GM23248 (cell line): ENCODE data around the gene SDR42E1. TPM values are rescaled to one million over a fixed set of nuclear protein-coding genes. Genes with fewer than 3 reads are reported as not detected.
A peak's percentile ranks its signal among the peaks of the same experiment; 100 is the strongest.

Source experiments
- DNase-seq: peaks from one replicate; pipeline ENCODE4 v3.0.0-alpha.2; 2015
- H2AFZ ChIP-seq: fragments of 200-600 bp; sonication (generic); 2 replicates; pipeline ENCODE4 v1.6.1; 2016; ENCODE audit warnings: antibody characterized with exemption
- H3F3A ChIP-seq: fragments of 200-600 bp; sonication (generic); 2 replicates; pipeline ENCODE4 v1.6.1; 2016; ENCODE audit warnings: mild to moderate bottlenecking, antibody characterized with exemption, mixed run types; ENCODE audit not compliant: insufficient read depth
- H3K27ac ChIP-seq: fragments of 200-600 bp; sonication (generic); 2 replicates; pipeline ENCODE4 v1.5.1; 2016; ENCODE audit warnings: mild to moderate bottlenecking
- H3K27me3 ChIP-seq: fragments of 200-600 bp; sonication (generic); replicated peaks from 2 replicates; pipeline ENCODE4 v1.6.1; 2016; ENCODE audit warnings: mild to moderate bottlenecking; ENCODE audit not compliant: insufficient read depth
- H3K36me3 ChIP-seq: fragments of 200-600 bp; sonication (generic); 2 replicates; pipeline ENCODE4 v1.6.1; 2016; ENCODE audit warnings: low read depth, mild to moderate bottlenecking
- H3K4me1 ChIP-seq: fragments of 200-600 bp; sonication (generic); 2 replicates; pipeline ENCODE4 v1.6.1; 2016; ENCODE audit warnings: mild to moderate bottlenecking; ENCODE audit not compliant: insufficient read depth
- H3K4me2 ChIP-seq: fragments of 200-600 bp; sonication (generic); one replicate; pipeline ENCODE4 v1.6.1; 2016; ENCODE audit warnings: mild to moderate bottlenecking; ENCODE audit not compliant: unreplicated experiment
- H3K4me3 ChIP-seq: fragments of 200-600 bp; sonication (generic); 2 replicates; pipeline ENCODE4 v1.5.1; 2016; ENCODE audit warnings: mild to moderate bottlenecking
- H3K79me2 ChIP-seq: fragments of 200-600 bp; sonication (generic); 2 replicates; pipeline ENCODE4 v1.6.1; 2016; ENCODE audit warnings: mild to moderate bottlenecking; ENCODE audit not compliant: insufficient read depth
- H3K9ac ChIP-seq: fragments of 200-600 bp; sonication (generic); 2 replicates; pipeline ENCODE4 v1.6.1; 2016; ENCODE audit warnings: mild to moderate bottlenecking
- H3K9me2 ChIP-seq: fragments of 200-600 bp; sonication (generic); 2 replicates; pipeline ENCODE4 v1.6.1; 2016; ENCODE audit warnings: mixed run types, mild to moderate bottlenecking, moderate library complexity; ENCODE audit not compliant: insufficient read depth
- H3K9me3 ChIP-seq: fragments of 200-600 bp; sonication (generic); one replicate; pipeline ENCODE4 v1.6.1; 2017; ENCODE audit warnings: low read depth
- H4K20me1 ChIP-seq: fragments of 200-600 bp; sonication (generic); 2 replicates; pipeline ENCODE4 v1.6.0; 2016; ENCODE audit not compliant: insufficient read depth
- EZH2 ChIP-seq: fragments of 200-600 bp; sonication (generic); IDR thresholded peaks from 2 replicates; pipeline ENCODE4 v1.6.1; 2018; ENCODE audit warnings: antibody characterized with exemption, mild to moderate bottlenecking; ENCODE audit not compliant: insufficient read depth, poor library complexity, severe bottlenecking
- EZH2phosphoT487 ChIP-seq: fragments of 200-600 bp; sonication (generic); IDR thresholded peaks from 2 replicates; pipeline ENCODE4 v1.6.1; 2018; ENCODE audit warnings: antibody characterized with exemption, moderate library complexity, mild to moderate bottlenecking, low read depth; ENCODE audit not compliant: insufficient read depth
- WGBS, 2 experiments: methylation state at CpG; one replicate each; pipeline ENCODE4 v1.1.6; 2015 to 2017; ENCODE audit warnings: low lambda C conversion rate in 2 of 2, low coverage in 1 of 2; ENCODE audit errors: missing lambda C conversion rate in 2 of 2; 5-methylcytosine and 5-hydroxymethylcytosine counted together
- in situ Hi-C: fragments of 300-500 bp; cut with MboI; formaldehyde crosslinking; loops from 2 replicates; pipeline ENCODE4 v1.15.0; 2020
- polyA plus RNA-seq: library from polyadenylated mRNA; unstranded; fragments of >200 nt; fragmentation: Nextera tagmentation; extraction: Ambion mirVana; gene quantifications from 2 replicates; pipeline ENCODE4 v1.2.1, GENCODE V29; 2016
- total RNA-seq: library from RNA; depleted of rRNA; stranded (reverse); fragments of >200 nt; shearing (Covaris generic); gene quantifications from 2 replicates; pipeline ENCODE4 v1.2.3, GENCODE V29; 2014; rRNA removed

Gene SDR42E1
- total and polyA plus RNA-seq, 2 experiments from 2014 or later, result not detected

DNA sequence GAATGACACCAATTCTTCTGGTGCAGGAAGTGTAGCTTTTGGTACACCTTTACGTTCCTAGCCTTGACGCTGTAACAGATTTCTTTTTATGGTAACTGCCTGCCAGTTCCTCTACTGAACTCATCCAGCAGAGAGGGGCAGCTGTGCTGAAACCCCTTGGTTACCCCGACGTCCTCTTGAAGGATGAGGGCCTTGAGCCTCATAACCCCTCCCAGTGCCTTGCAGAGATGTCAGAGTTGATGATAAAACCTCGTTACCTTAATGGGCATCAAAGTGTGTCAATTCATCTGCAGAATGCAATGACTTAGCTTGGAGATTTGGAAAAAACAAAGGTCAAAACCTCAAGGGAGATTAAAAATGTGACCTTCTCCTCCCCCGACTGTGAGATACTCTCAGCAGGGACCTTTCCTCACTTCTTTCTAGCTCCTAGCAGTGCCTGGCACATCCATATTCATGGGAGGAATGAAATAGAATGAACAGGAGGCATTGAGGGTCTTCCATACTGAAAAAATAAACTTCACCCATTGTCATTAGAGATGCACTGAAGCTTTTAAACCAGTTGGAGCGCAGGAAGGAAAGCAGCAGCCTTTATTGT lies 69.2 kb downstream of the SDR42E1 start:
- H2AFZ ChIP-seq, result no peak overlapping the region

DNA sequence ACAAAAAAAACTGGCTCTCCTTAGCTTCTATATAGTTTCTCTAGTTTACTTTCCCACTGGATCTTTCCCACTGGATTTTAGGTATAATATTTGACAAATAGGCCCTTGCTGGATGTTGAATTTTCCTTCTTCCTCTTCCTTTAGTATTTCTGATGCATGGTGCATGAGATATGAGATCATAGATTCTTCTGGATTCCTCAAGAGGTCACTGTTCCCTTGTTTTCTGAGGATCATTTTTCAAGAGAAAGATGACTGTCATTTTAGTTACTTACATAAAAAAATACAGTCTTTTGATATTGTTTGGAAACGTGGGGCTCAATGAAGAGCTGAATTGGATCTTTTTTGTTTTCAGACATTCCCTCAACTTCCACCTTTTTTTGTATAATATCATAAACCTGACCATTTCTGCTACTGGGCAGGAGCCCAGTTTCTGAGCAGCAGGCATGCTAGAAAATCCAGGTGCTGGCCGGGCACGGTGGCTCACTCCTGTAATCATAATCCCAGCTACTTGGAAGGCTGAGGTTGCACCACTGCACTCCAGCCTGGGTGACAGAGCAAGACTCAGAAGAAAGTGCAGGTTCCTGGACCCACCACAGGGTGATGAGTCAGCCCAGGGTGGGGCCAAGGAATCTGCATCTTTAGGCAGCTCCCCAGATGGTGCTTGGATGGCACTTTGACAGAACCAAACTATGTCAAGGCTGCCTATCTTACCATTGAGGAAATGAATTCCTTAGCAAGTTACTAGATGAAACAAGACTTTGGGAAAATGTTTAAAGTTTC lies 70.3 kb downstream of the SDR42E1 start:
- no peaks in the 10 kb centered on the region for H3K9me3 ChIP-seq
- H3K4me2 ChIP-seq, result peak overlapping the region; percentile 53
- H3K4me1 ChIP-seq, result peaks cover 25% of the 10 kb centered on the region
- peak overlapping the region; percentile 50 for H3K27ac ChIP-seq
- H3K36me3 ChIP-seq, result no peaks in the 10 kb centered on the region
- peak overlapping the region; percentile 7; the same call in 1 of the 2 replicates for H3K4me3 ChIP-seq
- no peaks in the 10 kb centered on the region for H3K9me2 ChIP-seq
- DNase-seq, result peak; percentile 81
- WGBS, 2 experiments, result 21 to 31% methylated on average over 3 of the region's 3 CpGs
- no peak overlapping the region for H2AFZ ChIP-seq
- H3K9ac ChIP-seq, result no peak overlapping the region
- in situ Hi-C loops, result loop anchor here (25.0 kb wide), 1 partner anchor 296 kb away; no protein-coding TSS in a partner anchor
- no peaks in the 10 kb centered on the region for H3K79me2 ChIP-seq
- no peaks in the 10 kb centered on the region for H4K20me1 ChIP-seq
- no peaks in the 10 kb centered on the region for H3K27me3 ChIP-seq
- peaks cover 18% of the 10 kb centered on the region for H3F3A ChIP-seq
- TF ChIP-seq EZH2 (no peak), EZH2phosphoT487 (no peak)

More for the DNA sequence above, 69.2 kb downstream of the SDR42E1 start:
- Histone ChIP-seq H3K9ac (no peak overlapping the region), H3K9me3 (no peaks in the 10 kb centered on the region), H3K4me3 (no peak overlapping the region), H3K27me3 (no peaks in the 10 kb centered on the region), H3K4me1 (peaks cover 27% of the 10 kb centered on the region), H4K20me1 (no peaks in the 10 kb centered on the region), H3K4me2 (no peak overlapping the region), H3K27ac (no peak overlapping the region), H3K36me3 (no peaks in the 10 kb centered on the region), H3K9me2 (no peaks in the 10 kb centered on the region), H3F3A (peaks cover 18% of the 10 kb centered on the region), H3K79me2 (no peaks in the 10 kb centered on the region)
- no peak for DNase-seq
- in situ Hi-C loops, result loop anchor here (25.0 kb wide), 1 partner anchor 295 kb away; no protein-coding TSS in a partner anchor
- 81 to 85% methylated on average over 7 of the region's 7 CpGs for WGBS, 2 experiments
- TF ChIP-seq EZH2phosphoT487 (no peak), EZH2 (no peak)

DNA sequence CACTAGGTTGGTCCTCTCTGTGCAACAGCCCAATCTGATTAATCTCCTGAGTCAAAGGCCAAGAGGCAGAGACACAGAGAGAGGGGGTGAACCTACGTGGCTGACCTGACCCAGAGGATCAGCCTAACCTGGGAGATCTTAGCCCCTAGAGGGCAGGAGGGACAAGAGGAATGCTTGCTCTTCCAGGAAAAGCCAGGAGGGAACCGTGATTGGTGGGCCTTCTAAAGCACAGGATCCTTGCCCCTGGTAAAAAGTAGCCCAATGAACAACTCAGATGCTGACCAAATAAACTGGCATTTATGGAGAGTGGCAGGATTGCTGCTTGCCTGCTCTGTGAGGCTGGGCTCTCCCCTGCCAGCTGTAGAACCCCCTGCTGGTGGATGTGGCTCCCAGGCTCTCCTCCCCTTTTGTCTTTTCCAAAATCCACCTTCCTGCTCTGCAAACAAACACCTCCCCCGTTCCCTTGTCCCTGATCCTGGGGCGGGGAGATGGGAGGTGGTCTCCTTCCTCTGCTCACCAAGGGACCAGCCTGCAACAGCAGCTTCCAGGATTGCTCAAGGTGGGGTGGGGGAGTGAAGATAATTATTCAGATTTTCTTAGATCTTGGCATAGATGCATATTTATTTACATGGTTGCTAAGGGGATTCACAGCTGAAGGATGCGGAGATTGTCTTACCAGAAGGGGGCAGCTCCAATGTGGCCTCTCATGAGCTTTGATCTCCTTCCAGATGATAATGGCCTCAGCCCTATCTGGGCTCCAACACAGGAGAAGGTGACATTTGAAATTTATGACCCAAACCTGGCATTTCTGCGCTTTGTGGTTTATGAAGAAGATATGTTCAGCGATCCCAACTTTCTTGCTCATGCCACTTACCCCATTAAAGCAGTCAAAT lies 71.9 kb downstream of the SDR42E1 start:
- no peak for DNase-seq
- Histone ChIP-seq H3K27me3 (0 out of 2 replicates have a peak, but pooled peaks cover 2% of the 10 kb centered on the region), H2AFZ (no peak overlapping the region), H3K79me2 (no peaks in the 10 kb centered on the region), H3F3A (peaks cover 9% of the 10 kb centered on the region; the same call in 1 of the 2 replicates), H3K9me2 (no peaks in the 10 kb centered on the region), H3K9me3 (no peaks in the 10 kb centered on the region), H4K20me1 (no peaks in the 10 kb centered on the region), H3K4me2 (no peak overlapping the region), H3K4me3 (no peak overlapping the region), H3K27ac (no peak overlapping the region), H3K36me3 (no peaks in the 10 kb centered on the region), H3K9ac (no peak overlapping the region), H3K4me1 (peaks cover 14% of the 10 kb centered on the region)
- in situ Hi-C loops, result loop anchor here (25.0 kb wide), 1 partner anchor 298 kb away; no protein-coding TSS in a partner anchor
- WGBS, 2 experiments, result 67 to 73% methylated on average over 7 of the region's 7 CpGs
- no peak for TF ChIP-seq EZH2phosphoT487
- no peak for TF ChIP-seq EZH2

Other genes starting within 250 kb of the SDR42E1 start
- not detected in 2 replicates for gene PLCG2, start 232.2 kb downstream of the SDR42E1 start, total RNA-seq
- gene PLCG2, start 232.2 kb downstream of the SDR42E1 start, polyA plus RNA-seq, result 0.35 and 0.39 TPM in 2 replicates
- gene HSD17B2, start 23.8 kb upstream of the SDR42E1 start, total RNA-seq, result not detected in 2 replicates
- 0.39 TPM in 1 of 2 replicates, not detected in the other for gene HSD17B2, start 23.8 kb upstream of the SDR42E1 start, polyA plus RNA-seq
- 18.1 and 34.9 TPM in 2 replicates for gene MPHOSPH6, start 158.8 kb upstream of the SDR42E1 start, total RNA-seq
- 33.5 and 37.4 TPM in 2 replicates for gene MPHOSPH6, start 158.8 kb upstream of the SDR42E1 start, polyA plus RNA-seq